Gastroesophageal sphincter (tissue), 4 donors: ENCODE data around the gene TRIM23. TPM values are rescaled to one million over a fixed set of nuclear protein-coding genes. Genes with fewer than 3 reads are reported as not detected.

Source experiments
- ATAC-seq: fragments of 150-250 bp; one replicate; pipeline ENCODE4 v1.9.1; 2016; ENCODE audit warnings: mild to moderate bottlenecking, moderate library complexity
- H3K27ac ChIP-seq, 4 donors: fragments of 200-600 bp; sonication (generic) in 3 of 4; 1 replicate in 3 of 4; 2 replicates in 1 of 4; pipeline ENCODE4 v1.5.1; 2016 to 2019
- H3K27me3 ChIP-seq: fragments of 200-600 bp; sonication (generic); one replicate; pipeline ENCODE4 v1.5.1; 2019
- H3K36me3 ChIP-seq, 2 donors: fragments of 200-600 bp; sonication (generic); one replicate each; pipeline ENCODE4 v1.5.1; 2019; ENCODE audit warnings: control low read depth in 1 of 2
- H3K4me1 ChIP-seq, 3 donors: fragments of 200-600 bp; sonication (generic); 1 replicate in 2 of 3; 2 replicates in 1 of 3; pipeline ENCODE4 v1.5.1; 2016 to 2019; ENCODE audit warnings: control low read depth in 2 of 3
- H3K4me3 ChIP-seq, 2 donors: fragments of 200-600 bp; sonication (generic); one replicate each; pipeline ENCODE4 v1.5.1; 2019; ENCODE audit warnings: mild to moderate bottlenecking in 1 of 2, moderate library complexity in 1 of 2
- H3K9me3 ChIP-seq, 3 donors: fragments of 200-600 bp; sonication (generic); one replicate each; pipeline ENCODE4 v1.5.1; 2017 to 2019; ENCODE audit warnings: control low read depth in 2 of 3
- CTCF ChIP-seq, 4 experiments: fragments of 200-600 bp in 2 of 4; fragments of 450-650 bp in 2 of 4; sonication (generic) in 1 of 4; IDR thresholded peaks; one replicate each; pipeline ENCODE4 v1.5.1; 2017 to 2019; ENCODE audit warnings: antibody characterized with exemption in 4 of 4, mild to moderate bottlenecking in 2 of 4, moderate library complexity in 2 of 4
- EP300 ChIP-seq: sonication (generic); formaldehyde crosslinking; IDR thresholded peaks from one replicate; pipeline ENCODE4 v1.6.1; 2017; ENCODE audit warnings: antibody characterized with exemption, mild to moderate bottlenecking
- POLR2A ChIP-seq, 2 donors: fragments of 450-650 bp; IDR thresholded peaks; one replicate each; pipeline ENCODE4 v1.6.1; 2017; ENCODE audit warnings: antibody characterized with exemption in 2 of 2, mild to moderate bottlenecking in 2 of 2, moderate library complexity in 1 of 2
- POLR2AphosphoS5 ChIP-seq: sonication (generic); formaldehyde crosslinking; IDR thresholded peaks from one replicate; pipeline ENCODE4 v1.6.1; 2017; ENCODE audit warnings: antibody characterized with exemption
- WGBS, 2 donors: methylation state at CpG; one replicate each; pipeline ENCODE4 v1.1.5; 2018; ENCODE audit warnings: low coverage in 1 of 2; 5-methylcytosine and 5-hydroxymethylcytosine counted together
- total RNA-seq, 4 donors: library from RNA; depleted of rRNA; stranded (reverse); fragments of >200 nt; gene quantifications; one replicate each; pipeline ENCODE4 v1.1.0, GENCODE V29; 2016

Gene TRIM23
- total RNA-seq, 4 donors from 2014 or later, result 17.0 to 35.2 (median 20.3) TPM

GRCh38 chr5:65651144-65651543 lies 27.0 kb upstream of the TRIM23 start:
- ATAC-seq, result no peak
- H3K36me3 ChIP-seq, result peaks cover 0 to 60% of the 10 kb centered on the region in 2 donors
- no peaks in the 10 kb centered on the region for H3K4me1 ChIP-seq
- H3K27me3 ChIP-seq, result no peaks in the 10 kb centered on the region
- 80 to 86% methylated on average over 4 to 5 of the region's 5 CpGs for WGBS, 2 donors
- no peak overlapping the region for H3K4me3 ChIP-seq
- H3K9me3 ChIP-seq, result no peaks in the 10 kb centered on the region
- no peak overlapping the region for H3K27ac ChIP-seq
- TF ChIP-seq CTCF (IDR thresholded peaks at IDR 0.05), result no peak
- no peak for TF ChIP-seq POLR2AphosphoS5
- TF ChIP-seq EP300, result no peak
- TF ChIP-seq POLR2A (IDR thresholded peaks at IDR 0.05), result no peak

GRCh38 chr5:65647941-65648340 lies 23.8 kb upstream of the TRIM23 start:
- no peaks in the 10 kb centered on the region for H3K4me1 ChIP-seq
- H3K9me3 ChIP-seq, result no peaks in the 10 kb centered on the region
- peaks cover 0 to 71% of the 10 kb centered on the region in 2 donors for H3K36me3 ChIP-seq
- H3K27ac ChIP-seq, result no peak overlapping the region
- TF ChIP-seq CTCF (IDR thresholded peaks at IDR 0.05) (no peak), POLR2A (IDR thresholded peaks at IDR 0.05) (no peak), EP300 (no peak), POLR2AphosphoS5 (no peak)
- H3K4me3 ChIP-seq, result no peak overlapping the region
- H3K27me3 ChIP-seq, result no peaks in the 10 kb centered on the region
- ATAC-seq, result no peak

GRCh38 chr5:65646938-65647337 lies 22.8 kb upstream of the TRIM23 start:
- Histone ChIP-seq H3K4me1 (no peaks in the 10 kb centered on the region), H3K4me3 (no peak overlapping the region), H3K27me3 (no peaks in the 10 kb centered on the region), H3K27ac (no peak overlapping the region), H3K36me3 (peaks cover 0 to 74% of the 10 kb centered on the region in 2 donors), H3K9me3 (no peaks in the 10 kb centered on the region)
- WGBS, 2 donors, result 71 to 73% methylated on average over 1 to 2 of the region's 2 CpGs
- no peak for ATAC-seq
- TF ChIP-seq POLR2AphosphoS5 (no peak), EP300 (no peak), CTCF (IDR thresholded peaks at IDR 0.05) (no peak), POLR2A (IDR thresholded peaks at IDR 0.05) (no peak)

GRCh38 chr5:65640240-65640639 lies 16.1 kb upstream of the TRIM23 start:
- TF ChIP-seq POLR2A (IDR thresholded peaks at IDR 0.05) (no peak), CTCF (IDR thresholded peaks at IDR 0.05) (no peak), POLR2AphosphoS5 (no peak), EP300 (no peak)
- no peaks in the 10 kb centered on the region for H3K9me3 ChIP-seq
- H3K36me3 ChIP-seq, result peaks cover 2 to 78% of the 10 kb centered on the region in 2 donors
- no peaks in the 10 kb centered on the region for H3K4me1 ChIP-seq
- ATAC-seq, result no peak
- no peaks in the 10 kb centered on the region for H3K27me3 ChIP-seq
- no peak overlapping the region for H3K4me3 ChIP-seq
- WGBS, 2 donors, result 88 to 92% methylated on average over 4 of the region's 4 CpGs
- H3K27ac ChIP-seq, result no peak overlapping the region

- no peaks in the 10 kb centered on the region for H3K27me3 ChIP-seq
- H3K36me3 ChIP-seq, result peaks cover 0 to 18% of the 10 kb centered on the region in 2 donors
- H3K4me3 ChIP-seq, result no peak overlapping the region
- TF ChIP-seq POLR2A (IDR thresholded peaks at IDR 0.05) (no peak), EP300 (no peak), CTCF (IDR thresholded peaks at IDR 0.05) (no peak), POLR2AphosphoS5 (no peak)
- H3K9me3 ChIP-seq, result no peaks in the 10 kb centered on the region
- no peak for ATAC-seq
- H3K27ac ChIP-seq, result no peak overlapping the region
- H3K4me1 ChIP-seq, result peaks cover 2 to 14% (median 3%) of the 10 kb centered on the region in 3 donors
Observed at GRCh38 chr5:65630981-65631380, 6.8 kb upstream of the TRIM23 start.
